ENCODE data around the gene PRRC2B. TPM values are rescaled to one million over a fixed set of nuclear protein-coding genes. Genes with fewer than 3 reads are reported as not detected.
A peak's percentile ranks its signal among the peaks of the same experiment; 100 is the strongest.

Gene PRRC2B
- total RNA-seq, 1 donor from 2014 or later: 124 TPM

GRCh38 chr9:131422241-131422792 lies 28.4 kb downstream of the PRRC2B start:
- intact Hi-C loops (cut with DNase I): no loop called here

GRCh38 chr9:131423171-131423581 lies 29.3 kb downstream of the PRRC2B start:
- peak; percentile 74 for DNase-seq
- ATAC-seq (ENCODE audit: poor library complexity): peak; percentile 75
- intact Hi-C loops (cut with DNase I): no loop called here

More at GRCh38 chr9:131422241-131422792, 28.4 kb downstream of the PRRC2B start:
- peak; percentile 67 for ATAC-seq (ENCODE audit: poor library complexity)
- DNase-seq: peak; percentile 54

GRCh38 chr9:131426545-131426944 lies 32.7 kb downstream of the PRRC2B start:
- DNase-seq (no peak), ATAC-seq (ENCODE audit: poor library complexity) (no peak)
- intact Hi-C loops (cut with DNase I): no loop called here

GRCh38 chr9:131429121-131430012 lies 35.5 kb downstream of the PRRC2B start:
- no peak for DNase-seq
- intact Hi-C loops (cut with DNase I): no loop called here
- ATAC-seq (ENCODE audit: poor library complexity): peak; percentile 6

- intact Hi-C loops (cut with DNase I): no loop called here
- ATAC-seq (ENCODE audit: poor library complexity) (no peak), DNase-seq (no peak)
These were observed 38.2 kb downstream of the PRRC2B start for GRCh38 chr9:131432050-131432449.

- ATAC-seq (ENCODE audit: poor library complexity) (peak; percentile 18), DNase-seq (no peak)
- intact Hi-C loops (cut with DNase I): no loop called here
These were observed 38.9 kb downstream of the PRRC2B start for GRCh38 chr9:131432597-131433301.

- no peak for ATAC-seq (ENCODE audit: poor library complexity)
These were observed 39.5 kb downstream of the PRRC2B start for GRCh38 chr9:131433302-131433854.

GRCh38 chr9:131434673-131435072 lies 40.8 kb downstream of the PRRC2B start:
- ATAC-seq (ENCODE audit: poor library complexity) (no peak), DNase-seq (no peak)
- intact Hi-C loops (cut with DNase I): no loop called here

More at GRCh38 chr9:131433302-131433854, 39.5 kb downstream of the PRRC2B start:
- DNase-seq: no peak
- intact Hi-C loops (cut with DNase I): no loop called here

- peak; percentile 71 for DNase-seq
- intact Hi-C loops (cut with DNase I): no loop called here
- ATAC-seq (ENCODE audit: poor library complexity): peak; percentile 74
These were observed 42.5 kb downstream of the PRRC2B start for GRCh38 chr9:131436376-131436775.

- intact Hi-C loops (cut with DNase I): no loop called here
- DNase-seq (no peak), ATAC-seq (ENCODE audit: poor library complexity) (no peak)
These were observed 43.0 kb downstream of the PRRC2B start for GRCh38 chr9:131436865-131437271.

- intact Hi-C loops (cut with DNase I): no loop called here
- no peak for ATAC-seq (ENCODE audit: poor library complexity)
- DNase-seq: no peak
These were observed 44.3 kb downstream of the PRRC2B start for GRCh38 chr9:131438190-131438589.

- no peak for ATAC-seq (ENCODE audit: poor library complexity)
- intact Hi-C loops (cut with DNase I): no loop called here
- no peak for DNase-seq
These were observed 45.3 kb downstream of the PRRC2B start for GRCh38 chr9:131439224-131439623.

GRCh38 chr9:131441441-131441840 lies 47.6 kb downstream of the PRRC2B start:
- intact Hi-C loops (cut with DNase I): no loop called here
- DNase-seq (no peak), ATAC-seq (ENCODE audit: poor library complexity) (no peak)

GRCh38 chr9:131442351-131442750 lies 48.5 kb downstream of the PRRC2B start:
- ATAC-seq (ENCODE audit: poor library complexity): no peak
- DNase-seq: no peak
- intact Hi-C loops (cut with DNase I): no loop called here

- intact Hi-C loops (cut with DNase I): no loop called here
- no peak for DNase-seq
- ATAC-seq (ENCODE audit: poor library complexity): no peak
These were observed 49.8 kb downstream of the PRRC2B start for GRCh38 chr9:131443648-131444047.

- intact Hi-C loops (cut with DNase I): no loop called here
- DNase-seq (no peak), ATAC-seq (ENCODE audit: poor library complexity) (no peak)
These were observed 52.4 kb downstream of the PRRC2B start for GRCh38 chr9:131446276-131446675.

GRCh38 chr9:131447148-131447547 lies 53.3 kb downstream of the PRRC2B start:
- ATAC-seq (ENCODE audit: poor library complexity) (peak; percentile 72), DNase-seq (no peak)
- intact Hi-C loops (cut with DNase I): no loop called here

- DNase-seq: no peak
- intact Hi-C loops (cut with DNase I): no loop called here
- ATAC-seq (ENCODE audit: poor library complexity): no peak
These were observed 53.7 kb downstream of the PRRC2B start for GRCh38 chr9:131447600-131447999.

GRCh38 chr9:131448818-131449217 lies 54.9 kb downstream of the PRRC2B start:
- intact Hi-C loops (cut with DNase I): no loop called here

More at GRCh38 chr9:131448818-131449217, 54.9 kb downstream of the PRRC2B start:
- no peak for DNase-seq
- ATAC-seq (ENCODE audit: poor library complexity): no peak

All from Right ventricle myocardium superior (tissue), 1 donor.